Adrenal gland (tissue), 5 donors: ENCODE data around the gene GALNTL6.

Experiments used
- POLR2A ChIP-seq, 2 donors: fragments of 450-650 bp; IDR thresholded peaks; one replicate each; pipeline ENCODE4 v1.6.1; 2017; ENCODE audit warnings: antibody characterized with exemption in 2 of 2, mild to moderate bottlenecking in 2 of 2, moderate library complexity in 1 of 2
- TF ChIP-seq, protein P1 (sequence below), 6 experiments: fragments of 450-650 bp in 4 of 6; fragments of 200-600 bp in 2 of 6; sonication (generic) in 1 of 6; IDR thresholded peaks; 1 replicate in 5 of 6; 2 replicates in 1 of 6; pipeline versions ENCODE4 v1.5.1 to v1.8.0; 2016 to 2021; ENCODE audit warnings: antibody characterized with exemption in 6 of 6, mild to moderate bottlenecking in 2 of 6, moderate library complexity in 1 of 6
- donor health status: DM: no; HTN: no; CAD: no.

DNA sequence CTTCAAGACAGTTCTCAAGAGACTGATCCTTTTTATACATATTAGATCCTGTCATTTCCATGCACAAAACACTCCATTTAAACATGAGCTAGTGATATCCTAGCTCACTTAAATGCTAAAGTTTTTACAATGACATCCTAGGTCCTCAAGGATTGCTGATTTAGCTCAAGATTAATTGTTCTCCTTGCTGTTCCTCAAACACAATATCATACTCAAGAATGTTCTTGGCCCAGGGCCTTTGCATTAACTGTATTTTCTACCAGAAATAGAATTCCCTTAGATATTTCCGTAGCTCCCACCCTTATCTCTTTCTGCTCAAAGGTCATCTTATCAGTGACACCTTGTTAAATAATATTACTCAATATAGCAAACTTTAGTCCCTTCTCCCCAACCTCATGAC is 270.1 kb downstream of the GALNTL6 start:
- TF ChIP-seq, protein P1, sequence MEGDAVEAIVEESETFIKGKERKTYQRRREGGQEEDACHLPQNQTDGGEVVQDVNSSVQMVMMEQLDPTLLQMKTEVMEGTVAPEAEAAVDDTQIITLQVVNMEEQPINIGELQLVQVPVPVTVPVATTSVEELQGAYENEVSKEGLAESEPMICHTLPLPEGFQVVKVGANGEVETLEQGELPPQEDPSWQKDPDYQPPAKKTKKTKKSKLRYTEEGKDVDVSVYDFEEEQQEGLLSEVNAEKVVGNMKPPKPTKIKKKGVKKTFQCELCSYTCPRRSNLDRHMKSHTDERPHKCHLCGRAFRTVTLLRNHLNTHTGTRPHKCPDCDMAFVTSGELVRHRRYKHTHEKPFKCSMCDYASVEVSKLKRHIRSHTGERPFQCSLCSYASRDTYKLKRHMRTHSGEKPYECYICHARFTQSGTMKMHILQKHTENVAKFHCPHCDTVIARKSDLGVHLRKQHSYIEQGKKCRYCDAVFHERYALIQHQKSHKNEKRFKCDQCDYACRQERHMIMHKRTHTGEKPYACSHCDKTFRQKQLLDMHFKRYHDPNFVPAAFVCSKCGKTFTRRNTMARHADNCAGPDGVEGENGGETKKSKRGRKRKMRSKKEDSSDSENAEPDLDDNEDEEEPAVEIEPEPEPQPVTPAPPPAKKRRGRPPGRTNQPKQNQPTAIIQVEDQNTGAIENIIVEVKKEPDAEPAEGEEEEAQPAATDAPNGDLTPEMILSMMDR (IDR thresholded peaks at IDR 0.05): no peak
- no peak for TF ChIP-seq POLR2A (IDR thresholded peaks at IDR 0.05)
